Adrenal gland (tissue), 12 donors: ENCODE measurements around the gene TMEM9B. TPM values are rescaled to one million over a fixed set of nuclear protein-coding genes. Genes with fewer than 3 reads are reported as not detected.

Experiments used
- DNase-seq, 7 donors: peaks; one replicate each; pipeline ENCODE4 v3.0.0-alpha.2; 2019 to 2020
- H3K27ac ChIP-seq, 5 donors: fragments of 200-600 bp; sonication (generic) in 4 of 5; 1 replicate in 3 of 5; 2 replicates in 2 of 5; pipeline versions ENCODE4 v1.5.1 to v1.8.0; 2016 to 2020; ENCODE audit warnings: mild to moderate bottlenecking in 1 of 5
- H3K27me3 ChIP-seq: fragments of 200-600 bp; 2 replicates; pipeline ENCODE4 v1.8.0; 2021
- H3K36me3 ChIP-seq, 2 donors: fragments of 200-600 bp; replicated peaks in 1 of 2; 1 replicate in 1 of 2; 2 replicates in 1 of 2; pipeline versions ENCODE4 v1.5.1 to v1.8.0; 2018 to 2022
- H3K4me1 ChIP-seq, 2 donors: fragments of 200-600 bp; replicated peaks in 1 of 2; 1 replicate in 1 of 2; 2 replicates in 1 of 2; pipeline versions ENCODE4 v1.5.1 to v1.8.0; 2018 to 2021
- H3K4me3 ChIP-seq, 4 donors: fragments of 200-600 bp; sonication (generic) in 3 of 4; one replicate each; pipeline ENCODE4 v1.5.1; 2016 to 2018
- H3K9me3 ChIP-seq, 3 donors: fragments of 200-600 bp; sonication (generic) in 1 of 3; replicated peaks in 1 of 3; 1 replicate in 2 of 3; 2 replicates in 1 of 3; pipeline versions ENCODE4 v1.5.1 to v1.8.0; 2016 to 2021
- CTCF ChIP-seq, 6 experiments: fragments of 450-650 bp in 4 of 6; fragments of 200-600 bp in 2 of 6; sonication (generic) in 1 of 6; IDR thresholded peaks; 1 replicate in 5 of 6; 2 replicates in 1 of 6; pipeline versions ENCODE4 v1.5.1 to v1.8.0; 2016 to 2021; ENCODE audit warnings: antibody characterized with exemption in 6 of 6, mild to moderate bottlenecking in 2 of 6, moderate library complexity in 1 of 6
- POLR2A ChIP-seq, 2 donors: fragments of 450-650 bp; IDR thresholded peaks; one replicate each; pipeline ENCODE4 v1.6.1; 2017; ENCODE audit warnings: antibody characterized with exemption in 2 of 2, mild to moderate bottlenecking in 2 of 2, moderate library complexity in 1 of 2
- WGBS, 4 donors: extraction: QIAGEN DNeasy Blood & Tissue Kit in 2 of 4; methylation state at CpG; one replicate each; pipeline versions ENCODE4 v1.1.5 to v1.1.7; 2013 to 2017; 5-methylcytosine and 5-hydroxymethylcytosine counted together
- intact Hi-C, 2 donors: fragments of 100-400 bp; cut with DNase I; formaldehyde crosslinking; loops; one replicate each; pipeline versions ENCODE4 v1.14.1 to v1.15.0; 2022 to 2023
- polyA plus RNA-seq, 3 donors: library from polyadenylated mRNA; stranded (reverse); fragments of 200-250 nt in 2 of 3; fragments of 350-450 nt in 1 of 3; fragmentation: Illumina TruSeq in 1 of 3; extraction: RNeasy Lipid Tissue Mini Kit (QIAGEN cat#74804) in 1 of 3; gene quantifications; one replicate each; pipeline ENCODE4 v1.2.3, GENCODE V29; 2013 to 2014
- total RNA-seq, 9 donors: library from RNA; depleted of rRNA in 4 of 9; stranded (reverse); fragments of >200 nt in 4 of 9; fragments of 120-200 nt in 1 of 9; fragmentation: NEBNext Ultra II Directional in 1 of 9; extraction: Animal tissue kit (Norgen Biotek cat#: 25700) in 1 of 9; gene quantifications; one replicate each; pipeline versions ENCODE4 v1.1.0 to v1.2.4, GENCODE V29; 2013 to 2023
- donor health status: healthy with polysubstance abuse.
- donor health status: Bipolar disorder and iron deficiency.
- donor health status: DM: yes; HTN: yes; CAD: no.
- donor health status: DM: no; HTN: no; CAD: no.
- donor health status: DM: no; HTN: no; CAD: no.
- donor health status: DM: yes; HTN: yes; CAD: no.

TMEM9B gene
- total and polyA plus RNA-seq, 12 donors: 18.6 to 76.3 (median 46.5) TPM

- Histone ChIP-seq H3K4me3 (no peak within 1 kb of the TSS), H3K27me3 (no peaks in the 10 kb centered on the region), H3K9me3 (no peaks in the 10 kb centered on the region), H3K27ac (no peak within 1 kb of the TSS), H3K36me3 (no peaks in the 10 kb centered on the region), H3K4me1 (no peaks in the 10 kb centered on the region)
- DNase-seq: no peak
- intact Hi-C loops: no loop called here
- WGBS, 4 donors: 83 to 91% (median 87%) methylated on average over 9 to 12 of the region's 12 CpGs
- TF ChIP-seq CTCF (IDR thresholded peaks at IDR 0.05) (no peak), POLR2A (IDR thresholded peaks at IDR 0.05) (no peak)
Observed at GRCh38 chr11:8932564-8933180, 31.6 kb downstream of the TMEM9B start, which contains the start of gene C11orf16. TSS of gene C11orf16 (minus strand) at chr11:8932947. CDS start at chr11:8932308, 639 bp downstream.

DNA sequence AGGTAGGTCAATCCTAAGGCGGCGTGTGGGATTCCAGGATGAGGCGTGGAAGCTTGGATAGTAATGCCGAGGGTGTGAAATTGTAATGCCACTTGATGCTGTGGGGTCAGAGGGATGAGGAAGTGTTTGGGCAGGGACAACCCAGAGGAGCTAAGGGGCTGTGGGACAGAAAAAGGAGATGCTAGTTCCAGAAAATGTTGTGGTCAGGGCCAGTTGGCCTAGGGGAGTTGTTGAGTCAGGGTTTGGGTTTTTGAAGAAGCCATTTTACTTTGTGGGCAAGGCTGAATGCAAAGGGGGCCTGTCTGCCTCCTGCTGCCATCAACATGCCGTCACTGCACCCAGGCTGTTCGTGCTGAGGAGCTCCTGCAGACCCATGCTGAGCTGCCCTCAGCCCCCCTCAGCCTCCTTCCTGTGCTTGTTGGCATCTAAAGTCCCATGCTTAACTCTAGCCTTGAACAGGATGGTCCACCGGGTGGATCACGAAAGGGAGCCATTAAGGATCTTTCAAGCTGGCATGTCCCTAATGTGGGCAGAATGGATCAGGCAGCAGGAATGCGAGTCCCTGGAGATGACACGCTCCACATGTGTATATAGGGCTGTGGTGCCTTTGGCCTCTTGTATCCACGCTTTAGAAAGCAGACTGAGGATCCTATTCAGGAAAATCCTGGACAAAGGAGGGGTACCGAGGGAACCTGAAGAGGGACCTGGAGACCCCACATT is 33.6 kb downstream of the TMEM9B start:
- intact Hi-C loops: no loop called here
- 93 to 97% (median 95%) methylated on average over 12 of the region's 12 CpGs for WGBS, 4 donors
- Histone ChIP-seq H3K36me3 (no peaks in the 10 kb centered on the region), H3K9me3 (no peaks in the 10 kb centered on the region), H3K4me3 (no peak overlapping the region), H3K4me1 (no peaks in the 10 kb centered on the region), H3K27ac (no peak overlapping the region), H3K27me3 (no peaks in the 10 kb centered on the region)
- TF ChIP-seq POLR2A (IDR thresholded peaks at IDR 0.05) (no peak), CTCF (IDR thresholded peaks at IDR 0.05) (no peak)
- DNase-seq: no peak

- 75 to 82% (median 79%) methylated on average over 9 of the region's 9 CpGs for WGBS, 4 donors
- Histone ChIP-seq H3K4me3 (no peak overlapping the region), H3K27ac (no peak overlapping the region), H3K36me3 (no peaks in the 10 kb centered on the region), H3K27me3 (no peaks in the 10 kb centered on the region), H3K9me3 (no peaks in the 10 kb centered on the region), H3K4me1 (no peaks in the 10 kb centered on the region)
- no peak for DNase-seq
- intact Hi-C loops: no loop called here
- no peak for TF ChIP-seq CTCF (IDR thresholded peaks at IDR 0.05)
- TF ChIP-seq POLR2A (IDR thresholded peaks at IDR 0.05): no peak
Observed at GRCh38 chr11:8928981-8929615, 35.1 kb downstream of the TMEM9B start.

DNA sequence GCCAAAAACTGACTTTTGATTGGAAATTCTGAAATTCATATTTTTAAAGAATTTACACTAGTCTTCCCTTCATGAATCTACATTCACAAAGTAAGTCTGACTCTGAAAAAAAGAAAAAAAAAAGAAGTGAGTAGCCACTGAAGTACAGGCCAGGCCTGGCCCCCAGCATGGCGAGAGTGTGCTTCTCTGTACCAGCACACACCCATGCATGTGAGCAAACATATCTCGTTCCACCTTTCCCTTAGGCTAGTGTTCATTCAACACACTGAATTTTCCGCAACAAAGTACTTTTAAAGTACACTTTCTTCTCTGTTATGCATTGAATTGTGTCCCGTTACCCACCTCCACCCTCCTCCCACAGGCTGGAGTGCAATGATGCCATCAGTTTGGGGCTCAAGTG is 36.0 kb downstream of the TMEM9B start:
- H3K27ac ChIP-seq: no peak overlapping the region
- no peaks in the 10 kb centered on the region for H3K27me3 ChIP-seq
- no peak overlapping the region for H3K4me3 ChIP-seq
- TF ChIP-seq CTCF (IDR thresholded peaks at IDR 0.05) (no peak), POLR2A (IDR thresholded peaks at IDR 0.05) (no peak)
- 90 to 96% (median 93%) methylated on average over 4 of the region's 4 CpGs for WGBS, 4 donors
- DNase-seq: no peak
- intact Hi-C loops: no loop called here
- no peaks in the 10 kb centered on the region for H3K9me3 ChIP-seq
- H3K4me1 ChIP-seq: no peaks in the 10 kb centered on the region
- peaks cover 0 to 3% of the 10 kb centered on the region in 2 donors for H3K36me3 ChIP-seq
